Astrocyte of the cerebellum (primary cell): ENCODE data around the gene TMEM106C.

Source experiments
- DNase-seq: peaks from one replicate; pipeline ENCODE4 v3.0.0-alpha.2; 2011; ENCODE audit warnings: low read depth
- H3K4me3 ChIP-seq: 2 replicates; pipeline ENCODE4 v1.5.1; 2011; ENCODE audit warnings: mild to moderate bottlenecking, low read depth, low read length, moderate library complexity
- in situ Hi-C: cut with HindIII; loops from 2 replicates; pipeline ENCODE4 v1.10.0; 2017; ENCODE audit warnings: low sequenced_read_pairs
- TF ChIP-seq, protein P1 (sequence below): IDR thresholded peaks from 2 replicates; pipeline ENCODE4 v1.5.1; 2012; ENCODE audit warnings: low read length, low read depth, moderate library complexity, mild to moderate bottlenecking; ENCODE audit errors: missing control alignments

Gene TMEM106C

DNA sequence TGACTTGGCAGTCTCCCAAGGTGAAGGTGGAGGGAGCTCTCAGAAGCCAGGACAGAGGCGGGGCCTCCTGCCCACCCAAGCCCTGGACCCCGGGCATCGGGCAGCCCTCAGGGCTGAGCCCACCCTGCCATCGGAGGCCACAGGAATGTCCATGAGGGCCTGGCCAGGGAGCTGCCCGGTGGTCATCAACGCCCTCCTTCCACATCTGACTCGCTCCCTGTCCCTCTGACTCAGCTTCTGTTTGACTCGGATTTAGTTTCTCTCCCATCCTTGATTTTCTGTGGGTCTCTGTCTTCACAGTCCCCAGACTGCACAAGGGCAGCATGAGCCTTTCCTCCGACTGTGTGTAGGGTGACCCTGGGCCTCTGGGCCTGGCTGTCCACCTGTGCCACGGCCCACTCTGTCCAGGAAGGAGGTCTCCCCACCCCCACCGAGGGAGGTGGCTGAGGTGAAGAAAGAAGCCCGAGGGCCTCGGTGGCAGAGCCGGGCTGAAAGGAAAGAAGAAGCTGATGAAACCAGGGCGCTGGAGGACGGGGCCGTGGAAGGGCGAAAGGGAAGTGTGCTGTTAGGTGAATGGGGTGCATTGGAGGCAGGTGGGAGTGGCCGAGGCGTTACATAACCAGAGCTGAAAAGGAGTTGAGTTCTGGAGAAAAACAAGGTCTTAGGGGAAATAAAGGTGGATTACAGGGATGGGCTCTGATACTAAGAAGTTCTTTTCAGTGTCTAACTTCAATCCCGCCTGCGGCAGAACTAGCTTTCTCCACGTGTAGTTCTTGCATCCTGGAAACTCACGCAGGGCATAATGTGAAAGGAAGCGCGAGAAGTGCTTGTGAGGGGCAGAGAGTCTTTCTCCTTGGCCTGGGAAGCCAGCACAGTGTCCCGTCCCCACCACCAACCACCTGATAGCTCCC lies 16.7 kb upstream of the TMEM106C start:
- in situ Hi-C loops, result no loop called here
- TF ChIP-seq, protein P1, sequence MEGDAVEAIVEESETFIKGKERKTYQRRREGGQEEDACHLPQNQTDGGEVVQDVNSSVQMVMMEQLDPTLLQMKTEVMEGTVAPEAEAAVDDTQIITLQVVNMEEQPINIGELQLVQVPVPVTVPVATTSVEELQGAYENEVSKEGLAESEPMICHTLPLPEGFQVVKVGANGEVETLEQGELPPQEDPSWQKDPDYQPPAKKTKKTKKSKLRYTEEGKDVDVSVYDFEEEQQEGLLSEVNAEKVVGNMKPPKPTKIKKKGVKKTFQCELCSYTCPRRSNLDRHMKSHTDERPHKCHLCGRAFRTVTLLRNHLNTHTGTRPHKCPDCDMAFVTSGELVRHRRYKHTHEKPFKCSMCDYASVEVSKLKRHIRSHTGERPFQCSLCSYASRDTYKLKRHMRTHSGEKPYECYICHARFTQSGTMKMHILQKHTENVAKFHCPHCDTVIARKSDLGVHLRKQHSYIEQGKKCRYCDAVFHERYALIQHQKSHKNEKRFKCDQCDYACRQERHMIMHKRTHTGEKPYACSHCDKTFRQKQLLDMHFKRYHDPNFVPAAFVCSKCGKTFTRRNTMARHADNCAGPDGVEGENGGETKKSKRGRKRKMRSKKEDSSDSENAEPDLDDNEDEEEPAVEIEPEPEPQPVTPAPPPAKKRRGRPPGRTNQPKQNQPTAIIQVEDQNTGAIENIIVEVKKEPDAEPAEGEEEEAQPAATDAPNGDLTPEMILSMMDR, result no peak

DNA sequence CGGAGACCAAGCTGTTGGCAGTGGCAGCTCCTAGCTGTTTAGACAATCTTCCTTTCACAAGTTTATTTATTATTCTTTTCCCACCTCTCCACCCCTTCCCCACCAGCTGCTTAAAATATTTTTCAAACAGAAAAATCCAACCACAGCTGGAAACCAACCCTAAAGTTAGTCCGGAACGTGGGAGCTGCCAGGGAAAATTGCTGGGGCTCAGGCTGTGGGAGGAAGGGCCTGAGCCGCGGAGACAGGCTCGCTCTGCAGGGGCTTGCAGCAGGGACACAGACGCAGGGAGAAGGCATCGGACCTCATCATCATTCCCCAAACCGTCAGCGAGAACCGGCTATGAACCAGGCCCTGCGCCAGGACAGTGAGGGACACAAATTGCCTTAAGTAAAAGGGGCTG lies 16.1 kb upstream of the TMEM106C start:
- in situ Hi-C loops, result no loop called here
- no peak for DNase-seq
- H3K4me3 ChIP-seq, result no peak overlapping the region
- TF ChIP-seq, protein P1, result no peak

More for the DNA sequence above, 16.7 kb upstream of the TMEM106C start:
- DNase-seq, result no peak
- no peak overlapping the region for H3K4me3 ChIP-seq

DNA sequence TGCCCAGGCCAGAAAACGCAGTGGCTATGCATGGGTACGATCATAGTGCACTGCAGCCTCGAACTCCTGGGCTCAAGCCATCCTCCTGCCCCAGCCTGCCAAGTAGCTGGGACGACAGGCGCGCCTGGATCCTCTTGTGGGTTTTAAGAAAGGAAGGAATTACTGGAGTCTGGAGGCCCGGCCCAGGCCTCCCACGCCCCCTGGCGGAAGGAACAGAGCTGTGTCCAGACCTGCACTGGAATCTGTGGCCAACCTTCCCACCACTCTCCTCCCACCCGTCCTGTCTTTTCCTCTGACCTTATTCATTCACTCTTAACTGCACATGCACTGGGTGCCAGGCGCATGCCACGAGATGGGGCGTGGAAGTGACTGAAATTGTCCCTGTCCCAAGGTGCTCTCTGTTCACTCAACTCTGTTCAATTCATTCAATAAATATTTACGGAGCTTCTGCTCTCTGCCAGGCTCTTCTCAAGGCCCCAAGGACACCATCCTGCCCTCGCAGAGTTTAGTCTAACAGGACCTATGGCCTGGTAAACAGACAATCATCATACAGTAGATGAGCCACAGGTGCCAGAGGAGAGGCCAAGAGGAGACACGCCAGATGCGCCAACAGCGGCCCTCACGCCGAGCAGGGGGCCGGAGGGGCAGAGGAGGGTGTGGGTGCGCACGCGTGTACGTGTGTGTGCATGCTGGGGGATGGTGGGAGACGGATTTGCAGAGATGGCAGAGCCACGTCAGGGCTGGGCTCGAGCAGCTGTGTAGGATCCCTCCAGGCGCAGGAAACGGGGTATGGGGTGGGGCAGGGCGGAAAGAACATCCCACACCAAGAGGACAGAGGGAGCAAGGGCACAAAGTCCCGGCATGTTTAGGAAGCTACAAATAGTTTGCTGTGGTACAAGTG lies 13.7 kb upstream of the TMEM106C start:
- TF ChIP-seq, protein P1, result peak; percentile 91
- peak; percentile 51 for DNase-seq
- in situ Hi-C loops, result no loop called here
- no peak overlapping the region for H3K4me3 ChIP-seq

DNA sequence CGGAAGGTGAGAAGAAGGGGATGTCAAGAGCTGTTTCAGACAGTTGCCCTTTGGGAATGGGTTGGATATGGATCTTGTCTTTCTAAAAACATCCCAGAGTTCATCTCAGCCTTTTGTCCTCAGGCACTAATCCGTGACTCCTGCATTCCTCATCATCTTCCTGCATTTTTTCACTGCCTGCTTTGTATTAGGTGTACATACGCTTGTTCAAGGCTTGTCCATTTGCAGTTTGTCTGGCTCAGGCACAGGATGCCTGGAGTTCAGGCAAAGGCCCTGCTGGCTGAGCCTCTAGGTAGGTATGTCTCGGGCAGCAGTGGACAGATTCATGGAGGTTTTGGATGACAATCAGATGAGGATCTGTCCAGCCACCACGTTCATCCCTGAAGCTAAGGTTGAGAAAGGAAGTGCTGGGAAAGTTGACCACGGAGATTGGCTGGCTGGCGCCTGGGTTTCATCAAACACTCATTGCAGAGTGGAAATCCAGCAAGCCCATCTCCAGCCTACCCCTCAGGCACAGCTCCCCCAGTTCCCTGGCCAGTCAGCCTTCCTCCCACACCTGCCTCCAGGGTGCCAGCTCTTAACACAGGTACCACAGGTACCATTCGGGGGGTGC lies 12.4 kb upstream of the TMEM106C start:
- TF ChIP-seq, protein P1, result no peak
- no peak overlapping the region for H3K4me3 ChIP-seq
- no peak for DNase-seq
- in situ Hi-C loops, result no loop called here

GRCh38 chr12:47954058-47954457 lies 9.3 kb upstream of the TMEM106C start:
- no peak overlapping the region for H3K4me3 ChIP-seq
- in situ Hi-C loops, result no loop called here
- TF ChIP-seq, protein P1, result no peak
- DNase-seq, result no peak

- H3K4me3 ChIP-seq, result no peak overlapping the region
- in situ Hi-C loops, result no loop called here
- DNase-seq, result no peak
- TF ChIP-seq, protein P1, result no peak
Observed at GRCh38 chr12:47954467-47955045, 8.8 kb upstream of the TMEM106C start.
